ENCODE results near the gene RPS6KA2. TPM values are rescaled to one million over a fixed set of nuclear protein-coding genes. Genes with fewer than 3 reads are reported as not detected.

The RPS6KA2 gene
- total RNA-seq, 2 experiments from 2014 or later: 18.9 to 19.1 TPM

DNA sequence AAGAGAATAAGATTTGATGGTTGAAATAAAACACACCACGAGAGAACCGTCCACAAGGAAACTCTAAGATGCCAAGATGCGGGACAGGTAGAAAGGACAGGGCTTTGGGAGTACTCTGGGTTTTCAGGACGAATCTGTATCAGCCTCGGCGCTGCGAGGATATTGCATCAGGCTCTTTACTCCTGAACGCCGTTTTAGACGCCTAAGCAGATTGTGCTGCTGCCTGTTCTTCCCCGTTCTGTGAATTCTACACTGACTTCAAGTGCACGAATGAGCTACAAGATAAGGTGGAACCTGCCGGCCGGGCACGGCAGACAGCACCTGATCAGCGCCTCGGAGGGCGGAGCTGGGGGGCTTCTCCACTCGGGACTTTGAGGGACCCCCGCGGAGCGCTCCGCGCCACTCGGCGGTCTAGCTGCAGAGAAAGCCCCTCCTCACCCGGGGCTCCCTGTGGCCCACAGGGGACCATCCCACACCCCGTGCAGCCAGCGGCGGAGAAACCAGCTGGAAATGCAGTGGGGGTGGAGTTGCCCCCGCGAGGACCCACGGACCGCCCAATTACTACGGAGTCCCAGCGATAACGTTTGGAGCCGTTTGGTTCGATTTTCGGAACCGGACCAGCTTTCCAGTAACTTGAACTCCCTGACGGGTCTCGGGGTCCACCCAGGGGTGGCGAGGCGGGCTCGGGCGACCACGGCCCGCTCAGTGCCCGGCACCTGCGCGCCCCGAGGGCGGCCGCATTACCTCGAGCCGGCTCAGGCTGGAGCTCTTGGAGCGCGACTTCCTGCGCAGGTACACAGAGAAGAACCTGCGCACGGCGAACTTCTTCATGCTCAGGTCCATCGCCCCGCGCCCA lies 646 bp downstream of the RPS6KA2 start:
- H3K4me1 Mint-ChIP-seq (ENCODE audit: low read depth): peaks cover 14% of the 10 kb centered on the region
- peak overlapping the region; percentile 83 for H3K4me3 Mint-ChIP-seq
- CTCF ChIA-PET: interaction anchor here (0.6 to 1.6 kb wide), 2 partner anchors 16 to 226 kb away, joined by 3 to 4 read pairs; no protein-coding TSS in a partner anchor
- no peaks in the 10 kb centered on the region for H3K36me3 Mint-ChIP-seq (ENCODE audit: low read depth)
- intact Hi-C loops (cut with micrococcal nuclease): loop anchor here (1.0 to 5.0 kb wide), 11 partner anchors 37 to 421 kb away; partner anchors contain the start of genes CEP43, RNASET2 and SFT2D1
- H3K27ac Mint-ChIP-seq: no peak overlapping the region
- H3K27me3 Mint-ChIP-seq (ENCODE audit: low read depth): peaks cover 26% of the 10 kb centered on the region
- DNase-seq: peak; percentile 40
- no peaks in the 10 kb centered on the region for H3K9me3 Mint-ChIP-seq

DNA sequence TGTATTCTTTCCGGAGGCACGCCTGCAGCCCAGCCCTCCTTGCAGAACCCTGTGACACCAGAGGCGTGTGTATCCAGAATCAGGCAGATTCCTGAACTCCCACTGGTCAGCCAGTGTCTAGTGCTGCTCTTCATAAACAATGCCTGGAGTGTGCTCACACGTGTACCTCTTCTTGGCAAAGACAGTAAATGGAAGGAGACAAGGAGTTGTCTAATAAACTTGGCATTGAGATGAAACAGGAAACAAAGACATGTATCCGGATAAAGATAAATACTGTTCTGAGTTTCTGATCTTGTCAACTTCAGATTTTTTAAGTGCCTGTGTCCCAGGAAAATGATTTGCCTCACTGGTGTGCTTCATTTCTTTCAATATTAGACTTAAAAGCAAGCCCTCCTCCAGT lies 1.7 kb downstream of the RPS6KA2 start:
- Mint-ChIP-seq H3K4me3 (peak overlapping the region; percentile 83), H3K9me3 (no peaks in the 10 kb centered on the region), H3K36me3 (ENCODE audit: low read depth) (no peaks in the 10 kb centered on the region), H3K4me1 (ENCODE audit: low read depth) (peaks cover 14% of the 10 kb centered on the region), H3K27ac (no peak overlapping the region), H3K27me3 (ENCODE audit: low read depth) (peaks cover 26% of the 10 kb centered on the region)
- CTCF ChIA-PET: no interaction called here
- intact Hi-C loops (cut with micrococcal nuclease): loop anchor here (5.0 kb wide), 1 partner anchor 422 kb away; no protein-coding TSS in a partner anchor
- no peak for DNase-seq

DNA sequence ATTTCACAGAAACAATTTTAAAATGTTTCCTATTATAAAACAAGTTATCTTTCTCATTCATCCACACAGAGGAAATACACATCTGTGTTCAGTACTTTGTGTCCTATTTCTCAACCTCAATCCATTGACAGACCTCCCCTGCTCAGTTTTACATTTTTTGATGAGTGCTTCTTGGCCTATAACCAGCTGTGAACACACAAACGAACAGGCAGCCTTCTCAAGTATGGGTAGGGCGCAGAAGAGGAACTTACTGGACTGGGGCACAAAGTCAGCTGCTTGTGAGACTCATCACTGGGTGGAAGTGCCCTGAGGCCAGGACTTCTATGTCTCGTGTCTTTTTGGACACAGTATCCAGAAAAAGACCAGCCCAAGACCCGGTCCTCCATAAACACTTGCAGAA lies 2.8 kb downstream of the RPS6KA2 start:
- H3K27ac Mint-ChIP-seq: no peak overlapping the region
- no peaks in the 10 kb centered on the region for H3K9me3 Mint-ChIP-seq
- H3K36me3 Mint-ChIP-seq (ENCODE audit: low read depth): no peaks in the 10 kb centered on the region
- intact Hi-C loops (cut with micrococcal nuclease): no loop called here
- peaks cover 13% of the 10 kb centered on the region for H3K4me1 Mint-ChIP-seq (ENCODE audit: low read depth)
- CTCF ChIA-PET: no interaction called here
- DNase-seq: no peak
- H3K4me3 Mint-ChIP-seq: no peak overlapping the region
- peaks cover 17% of the 10 kb centered on the region for H3K27me3 Mint-ChIP-seq (ENCODE audit: low read depth)

DNA sequence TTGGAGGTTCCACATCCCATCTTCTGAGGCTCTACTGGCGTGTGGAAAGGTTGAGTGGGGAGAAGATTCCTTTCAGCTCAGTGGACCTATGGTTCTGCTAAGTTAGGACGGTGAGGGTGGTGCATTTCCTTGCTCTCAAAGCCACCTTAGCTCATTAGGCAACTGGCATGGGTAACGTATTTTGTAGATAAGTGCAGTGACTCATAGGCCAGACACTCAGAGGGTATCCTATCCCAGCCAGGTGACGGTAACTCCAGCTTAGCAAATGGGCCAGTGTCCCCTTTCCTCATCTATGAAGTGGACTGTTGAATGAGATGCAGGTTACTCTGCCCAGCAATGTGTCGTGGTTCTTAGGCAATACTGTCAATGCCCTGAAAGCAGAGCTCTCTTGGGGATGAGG lies 3.7 kb downstream of the RPS6KA2 start:
- Mint-ChIP-seq H3K4me3 (no peak overlapping the region), H3K4me1 (ENCODE audit: low read depth) (peaks cover 11% of the 10 kb centered on the region), H3K27me3 (ENCODE audit: low read depth) (peaks cover 12% of the 10 kb centered on the region), H3K36me3 (ENCODE audit: low read depth) (peaks cover 1% of the 10 kb centered on the region), H3K9me3 (no peaks in the 10 kb centered on the region), H3K27ac (no peak overlapping the region)
- intact Hi-C loops (cut with micrococcal nuclease): no loop called here
- no peak for DNase-seq
- CTCF ChIA-PET: no interaction called here

DNA sequence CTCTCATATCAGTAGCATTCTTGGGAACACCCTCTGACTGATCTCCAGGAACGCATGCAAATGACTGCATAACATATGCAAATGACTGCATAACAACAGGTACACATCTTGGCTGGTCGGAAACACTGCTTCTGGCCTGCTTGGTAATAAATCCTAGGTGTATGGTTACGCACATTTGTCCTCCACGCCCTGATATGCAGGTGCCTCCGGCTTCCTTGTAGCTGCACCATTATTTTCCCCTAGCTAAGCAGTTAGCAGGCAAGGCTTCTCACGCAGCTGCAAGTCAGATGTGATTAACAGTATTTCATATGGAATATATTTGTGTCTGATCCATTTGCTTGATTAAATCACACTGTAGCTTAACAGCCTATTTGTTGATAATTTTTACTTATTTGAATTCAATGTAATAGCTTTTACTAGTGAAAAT lies 5.9 kb downstream of the RPS6KA2 start:
- DNase-seq: no peak
- peaks cover 7% of the 10 kb centered on the region for H3K4me1 Mint-ChIP-seq (ENCODE audit: low read depth)
- CTCF ChIA-PET: interaction anchor here (0.6 kb wide), 1 partner anchor 14 kb away, joined by 3 read pairs; no protein-coding TSS in a partner anchor

DNA sequence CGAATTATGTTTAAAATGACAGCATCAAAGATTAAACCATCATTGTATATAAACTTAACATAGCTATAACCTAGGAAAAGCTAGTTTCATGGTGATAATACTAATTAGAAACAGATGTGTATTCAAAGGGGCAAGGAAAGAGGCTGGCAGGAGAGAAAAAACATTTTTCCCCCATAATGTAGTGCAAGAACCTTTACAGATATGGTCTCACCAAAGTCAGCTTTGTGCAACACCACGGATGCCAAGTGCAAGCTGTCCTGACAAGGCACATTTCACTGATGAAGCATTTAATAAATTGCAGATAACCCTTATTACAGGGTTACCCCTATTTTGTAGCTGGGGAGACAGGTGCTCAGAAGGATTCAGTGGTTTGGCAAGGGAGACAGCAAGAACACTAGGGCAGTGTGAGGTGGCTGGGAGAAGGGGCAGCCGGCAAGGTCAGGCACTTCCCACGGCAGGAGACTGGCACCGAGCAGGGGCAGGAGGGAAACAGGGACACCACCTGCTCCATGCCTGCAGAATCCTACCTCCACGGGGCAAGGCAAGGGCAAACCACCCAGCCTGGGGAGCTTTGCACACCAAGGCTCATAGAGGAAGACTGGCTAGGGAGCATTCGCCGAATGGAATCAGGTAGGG lies 6.5 kb downstream of the RPS6KA2 start:
- H3K36me3 Mint-ChIP-seq (ENCODE audit: low read depth): peaks cover 4% of the 10 kb centered on the region
- H3K27ac Mint-ChIP-seq: no peak overlapping the region
- DNase-seq: no peak
- H3K4me3 Mint-ChIP-seq: no peak overlapping the region
- no peaks in the 10 kb centered on the region for H3K9me3 Mint-ChIP-seq
- peaks cover 8% of the 10 kb centered on the region for H3K27me3 Mint-ChIP-seq (ENCODE audit: low read depth)
- peaks cover 3% of the 10 kb centered on the region for H3K4me1 Mint-ChIP-seq (ENCODE audit: low read depth)
- CTCF ChIA-PET: interaction anchor here (0.6 kb wide), 2 partner anchors 14 to 328 kb away, joined by 3 read pairs; no protein-coding TSS in a partner anchor
- intact Hi-C loops (cut with micrococcal nuclease): no loop called here

More for the DNA sequence above, 5.9 kb downstream of the RPS6KA2 start:
- intact Hi-C loops (cut with micrococcal nuclease): no loop called here
- H3K9me3 Mint-ChIP-seq: no peaks in the 10 kb centered on the region
- no peak overlapping the region for H3K4me3 Mint-ChIP-seq
- H3K36me3 Mint-ChIP-seq (ENCODE audit: low read depth): peaks cover 4% of the 10 kb centered on the region
- no peak overlapping the region for H3K27ac Mint-ChIP-seq
- peaks cover 12% of the 10 kb centered on the region for H3K27me3 Mint-ChIP-seq (ENCODE audit: low read depth)

DNA sequence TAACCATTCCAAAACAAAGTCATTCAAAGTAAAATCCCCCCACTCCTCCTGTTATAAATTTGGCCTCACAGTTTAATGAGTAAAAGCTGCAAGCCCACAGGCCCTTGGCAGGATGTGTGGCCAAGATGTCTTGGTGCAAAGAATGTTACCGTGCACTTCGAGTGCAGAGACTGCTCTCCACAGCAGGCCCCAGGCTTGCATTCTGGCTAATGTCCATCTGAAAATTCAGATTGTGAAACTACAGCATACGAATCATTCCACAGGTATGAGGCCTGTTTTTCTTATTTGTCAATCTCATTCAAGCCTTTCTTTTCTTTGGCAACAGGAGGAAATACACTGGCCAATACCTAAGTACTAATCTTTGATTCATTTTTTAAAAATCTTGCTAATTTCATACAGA lies 7.1 kb downstream of the RPS6KA2 start:
- no peaks in the 10 kb centered on the region for H3K4me1 Mint-ChIP-seq (ENCODE audit: low read depth)
- H3K9me3 Mint-ChIP-seq: no peaks in the 10 kb centered on the region
- peaks cover 4% of the 10 kb centered on the region for H3K36me3 Mint-ChIP-seq (ENCODE audit: low read depth)
- H3K27me3 Mint-ChIP-seq (ENCODE audit: low read depth): peaks cover 4% of the 10 kb centered on the region
- DNase-seq: no peak
- no peak overlapping the region for H3K27ac Mint-ChIP-seq
- intact Hi-C loops (cut with micrococcal nuclease): no loop called here
- H3K4me3 Mint-ChIP-seq: no peak overlapping the region
- CTCF ChIA-PET: interaction anchor here (0.6 kb wide), 1 partner anchor 329 kb away, joined by 3 read pairs; no protein-coding TSS in a partner anchor

DNA sequence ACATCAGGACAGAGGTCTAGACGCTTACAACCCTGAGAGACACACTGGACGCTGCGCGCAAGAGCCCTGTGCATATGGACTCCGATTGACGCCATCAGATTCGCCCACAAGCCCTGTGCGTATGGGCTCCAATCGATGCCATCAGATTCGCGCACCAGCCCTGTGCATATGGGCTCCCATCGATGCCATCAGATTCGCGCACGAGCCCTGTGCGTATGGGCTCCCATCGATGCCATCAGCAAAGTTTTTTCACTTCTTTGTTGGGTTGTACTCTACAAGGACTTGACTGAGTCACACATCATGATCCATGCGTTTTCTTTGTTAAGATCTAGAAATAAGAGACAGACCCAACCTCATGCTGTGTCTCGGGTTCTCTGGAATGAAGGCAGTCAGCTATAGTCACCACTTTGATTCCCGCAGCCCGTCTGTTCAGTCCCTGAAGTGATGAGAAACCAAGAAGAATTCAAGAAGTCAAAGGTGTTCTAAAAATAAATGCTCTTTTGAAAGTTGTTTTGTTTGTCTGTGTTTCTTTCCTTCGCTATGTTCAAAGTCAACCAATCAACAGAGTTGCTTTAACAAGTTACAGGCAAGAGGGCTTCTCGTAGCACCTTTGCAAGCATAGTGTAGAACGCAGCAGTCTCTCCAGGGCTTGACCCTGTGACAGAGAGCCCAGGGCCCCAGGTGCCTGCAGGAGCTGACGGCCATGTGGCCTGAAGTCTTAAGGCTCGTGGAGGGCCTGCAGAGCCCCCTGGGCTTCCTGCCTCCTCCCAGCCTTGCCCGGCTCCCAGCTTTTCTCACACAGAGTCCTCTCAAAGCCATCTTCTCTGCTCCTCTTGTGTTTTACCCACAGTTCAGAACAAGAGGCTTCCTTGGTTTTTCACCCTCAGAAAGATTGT lies 7.9 kb downstream of the RPS6KA2 start:
- H3K27me3 Mint-ChIP-seq (ENCODE audit: low read depth): peaks cover 4% of the 10 kb centered on the region
- intact Hi-C loops (cut with micrococcal nuclease): no loop called here
- no peaks in the 10 kb centered on the region for H3K9me3 Mint-ChIP-seq
- no peak overlapping the region for H3K27ac Mint-ChIP-seq
- CTCF ChIA-PET: interaction anchor here (0.6 kb wide), 1 partner anchor 426 kb away, joined by 6 read pairs; no protein-coding TSS in a partner anchor
- no peak overlapping the region for H3K4me3 Mint-ChIP-seq
- H3K36me3 Mint-ChIP-seq (ENCODE audit: low read depth): peaks cover 4% of the 10 kb centered on the region
- no peak for DNase-seq
- H3K4me1 Mint-ChIP-seq (ENCODE audit: low read depth): no peaks in the 10 kb centered on the region

DNA sequence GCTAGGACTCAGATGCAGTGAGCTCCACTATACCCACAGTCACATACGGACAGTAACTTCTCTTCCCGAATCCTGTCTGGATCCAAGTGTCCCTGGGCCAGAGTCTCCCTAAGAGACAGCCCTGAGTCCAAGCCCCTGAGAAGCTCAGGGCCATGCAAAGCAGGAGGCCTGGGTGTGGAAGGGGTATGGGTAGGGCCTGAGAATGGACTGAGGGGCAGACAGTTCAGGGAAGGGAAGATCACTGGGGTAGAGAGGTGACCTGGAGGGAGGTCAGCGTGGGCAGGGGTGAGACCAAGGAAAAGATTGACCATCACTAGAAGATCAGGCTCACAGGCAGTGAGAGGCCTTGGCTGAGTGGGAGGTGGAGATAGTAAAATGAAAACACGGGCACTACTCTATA lies 8.8 kb downstream of the RPS6KA2 start:
- intact Hi-C loops (cut with micrococcal nuclease): no loop called here
- Mint-ChIP-seq H3K27ac (no peak overlapping the region), H3K9me3 (no peaks in the 10 kb centered on the region), H3K4me1 (ENCODE audit: low read depth) (no peaks in the 10 kb centered on the region), H3K27me3 (ENCODE audit: low read depth) (peaks cover 1% of the 10 kb centered on the region), H3K36me3 (ENCODE audit: low read depth) (peaks cover 4% of the 10 kb centered on the region), H3K4me3 (no peak overlapping the region)
- CTCF ChIA-PET: no interaction called here
- DNase-seq: no peak

DNA sequence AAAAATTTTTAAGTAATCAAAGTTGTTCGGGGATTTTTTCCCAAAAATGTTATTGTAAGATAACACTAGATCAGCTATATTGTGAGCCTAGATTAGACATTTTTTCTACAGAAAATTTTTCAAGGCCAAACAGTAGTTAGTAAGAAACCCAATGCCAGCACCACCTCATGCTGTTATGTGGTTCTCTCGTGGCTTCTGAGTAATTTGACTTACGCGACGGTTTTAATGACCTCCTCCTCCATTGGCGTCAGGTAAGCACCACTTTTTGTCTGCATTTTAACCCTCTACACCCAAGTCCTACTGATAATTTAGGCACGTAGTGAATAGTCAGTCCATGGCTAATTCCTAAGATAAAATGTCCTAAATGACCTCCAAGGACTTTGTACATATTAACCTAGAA lies 9.7 kb downstream of the RPS6KA2 start:
- Mint-ChIP-seq H3K27ac (no peak overlapping the region), H3K36me3 (ENCODE audit: low read depth) (peaks cover 4% of the 10 kb centered on the region), H3K4me3 (no peak overlapping the region), H3K27me3 (ENCODE audit: low read depth) (no peaks in the 10 kb centered on the region), H3K9me3 (no peaks in the 10 kb centered on the region), H3K4me1 (ENCODE audit: low read depth) (no peaks in the 10 kb centered on the region)
- CTCF ChIA-PET: no interaction called here
- DNase-seq: no peak
- intact Hi-C loops (cut with micrococcal nuclease): no loop called here

DNA sequence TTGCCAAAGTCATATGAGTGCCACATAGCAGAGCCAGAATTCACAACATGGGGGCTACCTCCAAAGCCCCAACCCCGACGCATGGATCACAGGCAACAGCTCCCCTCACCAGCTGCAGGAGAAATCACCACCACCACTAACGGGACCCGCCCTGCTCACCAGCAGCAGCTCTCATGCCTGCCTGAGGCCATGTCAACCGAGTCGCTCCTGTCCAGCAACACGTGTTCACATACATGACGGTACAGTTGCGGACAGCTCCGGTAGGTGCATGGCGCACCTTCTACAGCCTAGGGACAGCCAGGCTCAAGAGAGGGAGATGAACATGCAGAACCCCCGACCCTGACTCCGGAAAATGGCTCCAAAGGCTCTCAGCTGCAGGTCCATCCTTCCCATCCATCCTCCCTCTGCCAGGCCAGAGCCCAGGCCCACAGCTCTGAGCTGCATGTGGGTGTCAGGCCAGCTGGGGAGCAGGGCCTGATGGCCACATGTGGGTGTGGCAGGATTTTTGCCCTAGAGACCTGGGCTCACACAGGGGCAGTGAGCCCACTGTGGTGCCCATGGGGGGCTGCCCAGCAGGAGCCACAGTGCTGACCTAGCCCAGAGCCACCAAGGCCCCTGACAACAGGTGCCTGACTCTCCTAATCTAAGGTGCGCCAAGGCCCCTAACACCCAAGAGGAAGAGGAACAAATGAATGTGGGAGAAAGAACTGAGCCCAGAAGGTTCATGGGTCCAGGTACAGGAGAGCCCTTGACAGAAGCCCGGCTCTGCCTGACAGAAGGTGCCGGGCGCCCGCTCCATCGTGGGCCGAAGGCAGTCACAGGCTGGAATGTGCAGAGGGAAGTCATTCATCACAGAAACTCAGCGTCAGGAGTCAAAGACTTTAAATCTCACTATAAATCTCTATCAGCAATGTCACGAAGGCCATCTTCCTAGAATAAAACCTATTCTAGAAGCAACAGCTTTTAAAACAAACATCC lies 10.5 kb downstream of the RPS6KA2 start:
- CTCF ChIA-PET: no interaction called here
- H3K36me3 Mint-ChIP-seq (ENCODE audit: low read depth): peaks cover 4% of the 10 kb centered on the region
- H3K9me3 Mint-ChIP-seq: no peaks in the 10 kb centered on the region
- H3K27ac Mint-ChIP-seq: no peak overlapping the region
- H3K27me3 Mint-ChIP-seq (ENCODE audit: low read depth): no peaks in the 10 kb centered on the region
- H3K4me1 Mint-ChIP-seq (ENCODE audit: low read depth): no peaks in the 10 kb centered on the region
- DNase-seq: no peak
- no peak overlapping the region for H3K4me3 Mint-ChIP-seq
- intact Hi-C loops (cut with micrococcal nuclease): no loop called here

Measured in activated naive CD4-positive, alpha-beta T cell treated with anti-CD3 and anti-CD28 coated beads for 36 hours (primary cell).